IPS-20b (cell line): ENCODE measurements around the gene SORL1.

Experiments
- H3K27ac ChIP-seq: one replicate; pipeline ENCODE4 v1.5.1; 2013; ENCODE audit warnings: low read length
- H3K27me3 ChIP-seq: 2 replicates; pipeline ENCODE4 v1.6.1; 2013; ENCODE audit warnings: mild to moderate bottlenecking, low read length, inconsistent platforms; ENCODE audit not compliant: insufficient read depth
- H3K36me3 ChIP-seq: 2 replicates; pipeline ENCODE4 v1.6.1; 2013; ENCODE audit warnings: low read depth, mild to moderate bottlenecking, inconsistent platforms, low read length, moderate library complexity; ENCODE audit not compliant: insufficient read depth
- H3K4me1 ChIP-seq: 2 replicates; pipeline ENCODE4 v1.6.1; 2013; ENCODE audit warnings: mild to moderate bottlenecking, control low read depth, inconsistent platforms, low read length, moderate library complexity; ENCODE audit not compliant: insufficient read depth
- H3K4me3 ChIP-seq: 2 replicates; pipeline ENCODE4 v1.5.1; 2013; ENCODE audit warnings: mild to moderate bottlenecking, low read length, inconsistent platforms
- H3K9ac ChIP-seq: 2 replicates; pipeline ENCODE4 v1.6.1; 2013; ENCODE audit warnings: low read depth, mild to moderate bottlenecking, inconsistent platforms, low read length, moderate library complexity
- H3K9me3 ChIP-seq: 2 replicates; pipeline ENCODE4 v1.6.1; 2013; ENCODE audit warnings: mild to moderate bottlenecking, low read depth, low read length, inconsistent platforms; ENCODE audit not compliant: insufficient read depth

SORL1 gene

GRCh38 chr11:121520243-121521144 is 68.4 kb downstream of the SORL1 start:
- no peaks in the 10 kb centered on the region for H3K4me1 ChIP-seq
- H3K36me3 ChIP-seq: peaks cover 61% of the 10 kb centered on the region
- no peak overlapping the region for H3K4me3 ChIP-seq
- no peak overlapping the region for H3K27ac ChIP-seq
- no peak overlapping the region for H3K9ac ChIP-seq
- H3K27me3 ChIP-seq: no peaks in the 10 kb centered on the region
- no peaks in the 10 kb centered on the region; the same call in 1 of the 2 replicates for H3K9me3 ChIP-seq

- no peak overlapping the region for H3K27ac ChIP-seq
Observed at GRCh38 chr11:121521145-121522042, 69.3 kb downstream of the SORL1 start.

GRCh38 chr11:121522043-121522941 is 70.2 kb downstream of the SORL1 start:
- Histone ChIP-seq H3K27me3 (no peaks in the 10 kb centered on the region), H3K27ac (no peak overlapping the region), H3K4me3 (no peak overlapping the region), H3K36me3 (peaks cover 54% of the 10 kb centered on the region), H3K9ac (no peak overlapping the region), H3K9me3 (no peaks in the 10 kb centered on the region; the same call in 1 of the 2 replicates), H3K4me1 (no peaks in the 10 kb centered on the region)

More at GRCh38 chr11:121521145-121522042, 69.3 kb downstream of the SORL1 start:
- Histone ChIP-seq H3K9me3 (no peaks in the 10 kb centered on the region; the same call in 1 of the 2 replicates), H3K4me3 (no peak overlapping the region), H3K36me3 (peaks cover 58% of the 10 kb centered on the region), H3K4me1 (no peaks in the 10 kb centered on the region), H3K9ac (no peak overlapping the region), H3K27me3 (no peaks in the 10 kb centered on the region)

- H3K36me3 ChIP-seq: peaks cover 56% of the 10 kb centered on the region
- no peak overlapping the region for H3K27ac ChIP-seq
- H3K27me3 ChIP-seq: no peaks in the 10 kb centered on the region
- H3K4me3 ChIP-seq: no peak overlapping the region
- H3K4me1 ChIP-seq: no peaks in the 10 kb centered on the region
- H3K9ac ChIP-seq: no peak overlapping the region
- no peaks in the 10 kb centered on the region; the same call in 1 of the 2 replicates for H3K9me3 ChIP-seq
Observed at GRCh38 chr11:121523581-121524232, 71.6 kb downstream of the SORL1 start.

GRCh38 chr11:121524233-121524631 is 72.1 kb downstream of the SORL1 start:
- no peaks in the 10 kb centered on the region for H3K27me3 ChIP-seq
- no peak overlapping the region for H3K4me3 ChIP-seq
- H3K27ac ChIP-seq: no peak overlapping the region
- peaks cover 61% of the 10 kb centered on the region for H3K36me3 ChIP-seq
- H3K4me1 ChIP-seq: no peaks in the 10 kb centered on the region
- no peaks in the 10 kb centered on the region; the same call in 1 of the 2 replicates for H3K9me3 ChIP-seq
- H3K9ac ChIP-seq: no peak overlapping the region

- Histone ChIP-seq H3K27ac (no peak overlapping the region), H3K36me3 (peaks cover 60% of the 10 kb centered on the region), H3K4me1 (no peaks in the 10 kb centered on the region), H3K27me3 (no peaks in the 10 kb centered on the region), H3K9ac (no peak overlapping the region), H3K9me3 (no peaks in the 10 kb centered on the region; the same call in 1 of the 2 replicates), H3K4me3 (no peak overlapping the region)
Observed at GRCh38 chr11:121525376-121525775, 73.3 kb downstream of the SORL1 start.

GRCh38 chr11:121530257-121530656 is 78.1 kb downstream of the SORL1 start:
- peaks cover 51% of the 10 kb centered on the region for H3K36me3 ChIP-seq
- H3K27ac ChIP-seq: no peak overlapping the region
- H3K9me3 ChIP-seq: no peaks in the 10 kb centered on the region; the same call in 1 of the 2 replicates
- H3K9ac ChIP-seq: no peak overlapping the region
- no peak overlapping the region for H3K4me3 ChIP-seq
- H3K27me3 ChIP-seq: no peaks in the 10 kb centered on the region
- 0 out of 2 replicates have a peak, but pooled peaks cover 3% of the 10 kb centered on the region for H3K4me1 ChIP-seq

- Histone ChIP-seq H3K9me3 (no peaks in the 10 kb centered on the region), H3K27ac (no peak overlapping the region), H3K9ac (no peak overlapping the region), H3K4me3 (no peak overlapping the region), H3K4me1 (0 out of 2 replicates have a peak, but pooled peaks cover 3% of the 10 kb centered on the region), H3K27me3 (no peaks in the 10 kb centered on the region), H3K36me3 (peaks cover 63% of the 10 kb centered on the region)
Observed at GRCh38 chr11:121533601-121534000, 81.5 kb downstream of the SORL1 start.

- Histone ChIP-seq H3K9ac (no peak overlapping the region), H3K27me3 (no peaks in the 10 kb centered on the region), H3K36me3 (peaks cover 55% of the 10 kb centered on the region), H3K4me1 (0 out of 2 replicates have a peak, but pooled peaks cover 3% of the 10 kb centered on the region), H3K4me3 (no peak overlapping the region), H3K27ac (no peak overlapping the region), H3K9me3 (no peaks in the 10 kb centered on the region)
Observed at GRCh38 chr11:121534131-121535093, 82.3 kb downstream of the SORL1 start.
